CD4-positive, alpha-beta T cell treated with Interleukin-17A for 1 hour (primary cell): ENCODE results near the gene IFI6.
"Not testable (repeated sequence)": the region's sequence is repeated elsewhere in the genome, so short reads cannot be mapped to it uniquely, and the experiment has no call there.

Experiments used
- DNase-seq: peaks from one replicate; pipeline ENCODE4 v3.0.0-alpha.2; 2020

Gene IFI6

GRCh38 chr1:27626031-27626935, 45.7 kb downstream of the IFI6 start:
- DNase-seq = no peak

GRCh38 chr1:27624467-27625178, 47.4 kb downstream of the IFI6 start:
- DNase-seq = no peak

GRCh38 chr1:27623327-27624212, 48.4 kb downstream of the IFI6 start:
- DNase-seq = no peak

- no peak for DNase-seq
These were observed 49.2 kb downstream of the IFI6 start for GRCh38 chr1:27622828-27623227.

- DNase-seq = no peak
These were observed 50.7 kb downstream of the IFI6 start for GRCh38 chr1:27621051-27621920.

GRCh38 chr1:27619782-27620438, 52.1 kb downstream of the IFI6 start:
- DNase-seq = not testable (repeated sequence)

- DNase-seq = peak; percentile 75
These were observed 53.5 kb downstream of the IFI6 start for GRCh38 chr1:27618341-27619082.

GRCh38 chr1:27617420-27617819, 54.6 kb downstream of the IFI6 start:
- DNase-seq = no peak

GRCh38 chr1:27616441-27616840, 55.6 kb downstream of the IFI6 start:
- no peak for DNase-seq
